ENCODE measurements around the gene EGLN1.
"Not testable (repeated sequence)": the region's sequence is repeated elsewhere in the genome, so short reads cannot be mapped to it uniquely, and the experiment has no call there.

Gene EGLN1

GRCh38 chr1:231446138-231446537, 24.1 kb upstream of the EGLN1 start:
- Histone ChIP-seq H3K4me1 (peaks cover 0 to 7% (median 0%) of the 10 kb centered on the region in 10 experiments; a peak in 2 of 20 replicates), H3K27me3 (peaks cover 0 to 9% (median 0%) of the 10 kb centered on the region in 11 experiments; a peak in 2 of 22 replicates)

DNA sequence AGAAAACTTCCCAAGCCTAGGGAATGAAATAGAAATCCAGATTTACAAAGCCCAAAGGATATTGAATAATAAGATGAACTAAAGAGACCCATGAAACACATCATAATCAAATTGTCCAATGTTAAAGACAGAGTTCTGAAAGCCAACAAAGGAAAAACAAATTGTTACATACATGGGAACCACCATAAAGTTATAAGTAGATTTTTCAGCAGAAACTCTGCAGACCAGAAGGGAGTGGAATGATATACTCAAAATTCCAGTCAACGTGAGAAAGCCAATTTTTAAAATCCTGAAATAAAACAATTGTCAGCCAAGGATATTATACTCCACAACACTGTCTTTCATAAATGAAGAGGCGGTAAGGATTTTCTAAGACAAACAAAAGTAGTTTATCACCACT, 22.0 kb upstream of the EGLN1 start:
- H3K27ac ChIP-seq = no peak overlapping the region
- H3K4me1 ChIP-seq = peaks cover 0 to 7% (median 0%) of the 10 kb centered on the region in 10 experiments; a peak in 2 of 20 replicates
- no peak overlapping the region for H3K9ac ChIP-seq
- H3K4me2 ChIP-seq = no peak overlapping the region
- no peaks in the 10 kb centered on the region for H4K20me1 ChIP-seq
- no peak overlapping the region for H3K4me3 ChIP-seq
- peaks cover 11 to 59% (median 25%) of the 10 kb centered on the region in 11 experiments; a peak in 21 of 22 replicates for H3K9me3 ChIP-seq (replicated peaks in 1 of 11)
- no peaks in the 10 kb centered on the region for H3K36me3 ChIP-seq
- H3K27me3 ChIP-seq = peaks cover 0 to 6% (median 0%) of the 10 kb centered on the region in 11 experiments; a peak in 2 of 22 replicates
- no peak for TF ChIP-seq Cebpa-rat (IDR thresholded peaks at IDR 0.05)

More at GRCh38 chr1:231446138-231446537, 24.1 kb upstream of the EGLN1 start:
- Histone ChIP-seq H3K27ac (no peak overlapping the region), H4K20me1 (no peaks in the 10 kb centered on the region), H3K4me3 (no peak overlapping the region), H3K36me3 (no peaks in the 10 kb centered on the region), H3K4me2 (no peak overlapping the region), H3K9me3 (replicated peaks in 1 of 11) (peaks cover 13 to 74% (median 25%) of the 10 kb centered on the region in 11 experiments; a peak in 21 of 22 replicates), H3K9ac (no peak overlapping the region)
- no peak for TF ChIP-seq Cebpa-rat (IDR thresholded peaks at IDR 0.05)

- no peak overlapping the region for H3K4me2 ChIP-seq
- H3K4me3 ChIP-seq = no peak overlapping the region
- peaks cover 0 to 6% (median 0%) of the 10 kb centered on the region in 11 experiments; a peak in 1 of 22 replicates for H3K27me3 ChIP-seq
- H4K20me1 ChIP-seq = no peaks in the 10 kb centered on the region
- no peak overlapping the region for H3K9ac ChIP-seq
- H3K9me3 ChIP-seq (replicated peaks in 1 of 11) = peaks cover 11 to 52% (median 25%) of the 10 kb centered on the region in 11 experiments; a peak in 21 of 22 replicates
- TF ChIP-seq Cebpa-rat (IDR thresholded peaks at IDR 0.05) = no peak
- H3K36me3 ChIP-seq = no peaks in the 10 kb centered on the region
- peak overlapping the region in 1 of 11 experiments; percentile 7; a peak in 1 of 22 replicates for H3K27ac ChIP-seq
- peaks cover 0 to 7% (median 0%) of the 10 kb centered on the region in 10 experiments; a peak in 2 of 20 replicates for H3K4me1 ChIP-seq
Observed at GRCh38 chr1:231443363-231443762, 21.3 kb upstream of the EGLN1 start.

- TF ChIP-seq Cebpa-rat (IDR thresholded peaks at IDR 0.05) = no peak
- Histone ChIP-seq H3K4me3 (no peak overlapping the region), H3K9ac (no peak overlapping the region), H3K4me1 (peaks cover 0 to 7% (median 0%) of the 10 kb centered on the region in 10 experiments; a peak in 2 of 20 replicates), H3K27ac (peak overlapping the region in 1 of 11 experiments; percentile 7; a peak in 1 of 22 replicates), H4K20me1 (no peaks in the 10 kb centered on the region), H3K36me3 (no peaks in the 10 kb centered on the region), H3K27me3 (peaks cover 0 to 6% (median 0%) of the 10 kb centered on the region in 11 experiments; a peak in 1 of 22 replicates), H3K4me2 (peak overlapping the region in 3 of 11 experiments; percentile 5 to 25 (median 6); a peak in 4 of 22 replicates), H3K9me3 (replicated peaks in 1 of 11) (peaks cover 11 to 49% (median 25%) of the 10 kb centered on the region in 11 experiments; a peak in 21 of 22 replicates)
Observed at GRCh38 chr1:231442735-231443134, 20.6 kb upstream of the EGLN1 start.

GRCh38 chr1:231432996-231433395, 10.9 kb upstream of the EGLN1 start:
- no peaks in the 10 kb centered on the region for H3K27me3 ChIP-seq
- H3K36me3 ChIP-seq = no peaks in the 10 kb centered on the region
- H3K4me2 ChIP-seq = no peak overlapping the region
- no peak overlapping the region for H3K4me3 ChIP-seq
- H3K4me1 ChIP-seq = peaks cover 0 to 4% (median 0%) of the 10 kb centered on the region in 10 experiments; a peak in 1 of 20 replicates
- H4K20me1 ChIP-seq = no peaks in the 10 kb centered on the region
- peaks cover 0 to 31% (median 18%) of the 10 kb centered on the region in 11 experiments; a peak in 16 of 22 replicates for H3K9me3 ChIP-seq (replicated peaks in 1 of 11)
- no peak overlapping the region for H3K27ac ChIP-seq
- no peak for TF ChIP-seq Cebpa-rat (IDR thresholded peaks at IDR 0.05)
- no peak overlapping the region for H3K9ac ChIP-seq

- Histone ChIP-seq H3K4me1 (peaks cover 0 to 4% (median 0%) of the 10 kb centered on the region in 10 experiments; a peak in 1 of 20 replicates), H3K27me3 (no peaks in the 10 kb centered on the region), H3K27ac (no peak overlapping the region), H3K9ac (no peak overlapping the region), H3K36me3 (no peaks in the 10 kb centered on the region), H3K9me3 (replicated peaks in 1 of 11) (peaks cover 0 to 31% (median 19%) of the 10 kb centered on the region in 11 experiments; a peak in 16 of 22 replicates), H3K4me2 (0 out of 22 replicates have a peak overlapping the region, but pooled peaks of 1 of the 11 experiments have one; percentile 6), H3K4me3 (no peak overlapping the region), H4K20me1 (no peaks in the 10 kb centered on the region)
- TF ChIP-seq Cebpa-rat (IDR thresholded peaks at IDR 0.05) = no peak
Observed at GRCh38 chr1:231431665-231432415, 9.8 kb upstream of the EGLN1 start.

GRCh38 chr1:231430678-231431352, 8.7 kb upstream of the EGLN1 start:
- H3K4me2 ChIP-seq, H3K27me3 ChIP-seq, H3K9ac ChIP-seq, H3K36me3 ChIP-seq, H3K4me3 ChIP-seq, H3K4me1 ChIP-seq, H3K27ac ChIP-seq, H4K20me1 ChIP-seq: not testable (repeated sequence)
- peaks cover 0 to 31% (median 19%) of the 10 kb centered on the region in 11 experiments; a peak in 16 of 22 replicates for H3K9me3 ChIP-seq (replicated peaks in 1 of 11)

- no peaks in the 10 kb centered on the region for H3K27me3 ChIP-seq
- no peak for TF ChIP-seq Cebpa-rat (IDR thresholded peaks at IDR 0.05)
- peaks cover 0 to 4% (median 0%) of the 10 kb centered on the region in 10 experiments; a peak in 3 of 20 replicates for H3K4me1 ChIP-seq
- peaks cover 0 to 31% (median 19%) of the 10 kb centered on the region in 11 experiments; a peak in 16 of 22 replicates for H3K9me3 ChIP-seq (replicated peaks in 1 of 11)
- no peak overlapping the region for H3K27ac ChIP-seq
- no peaks in the 10 kb centered on the region for H3K36me3 ChIP-seq
- no peaks in the 10 kb centered on the region for H4K20me1 ChIP-seq
- H3K4me3 ChIP-seq = no peak overlapping the region
- H3K9ac ChIP-seq = no peak overlapping the region
- H3K4me2 ChIP-seq = no peak overlapping the region
Observed at GRCh38 chr1:231428377-231428776, 6.3 kb upstream of the EGLN1 start.
